ENCODE measurements around the gene CHST15.

CHST15 gene

DNA sequence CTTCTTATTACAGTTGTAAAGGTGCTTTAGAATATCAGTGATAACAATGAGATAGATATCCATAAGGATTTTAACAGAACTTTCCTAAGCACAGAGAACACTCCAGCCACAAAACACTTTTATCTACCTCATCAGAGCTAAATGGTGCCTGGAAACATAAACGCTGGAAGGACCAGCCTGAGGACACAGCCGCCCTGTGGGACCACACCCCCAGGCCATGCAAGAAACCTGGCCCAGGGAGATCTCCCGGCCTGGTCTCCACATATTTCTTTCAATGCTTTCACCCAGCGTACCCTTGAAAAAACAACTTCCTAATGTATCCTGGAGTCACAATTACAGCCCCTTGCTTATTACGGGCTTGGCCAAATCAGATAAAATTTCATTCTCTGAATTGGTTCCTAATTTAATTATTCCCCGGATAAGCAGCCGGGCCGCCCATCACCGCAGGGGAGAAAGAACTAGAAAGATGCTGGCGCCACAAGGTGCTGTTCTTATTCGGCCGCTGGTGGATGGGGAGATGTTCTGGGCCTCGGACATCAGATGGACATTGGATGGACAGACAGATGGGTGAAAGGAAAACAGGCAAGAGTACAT lies 11.8 kb downstream of the CHST15 start:
- DNase-seq (ENCODE audit: low read depth in 1 of 2, low spot score in 1 of 2), result no peak
- Histone ChIP-seq H3K27ac (replicated peaks) (no peak overlapping the region), H3K4me3 (replicated peaks; ENCODE audit: insufficient read depth, low read length) (no peak overlapping the region), H3K27me3 (ENCODE audit: insufficient read depth, poor library complexity, severe bottlenecking) (peaks cover 13% of the 10 kb centered on the region)
- TF ChIP-seq POLR2AphosphoS5 (IDR thresholded peaks at IDR 0.05; ENCODE audit: low read depth) (no peak), REST (IDR thresholded peaks at IDR 0.05; ENCODE audit: insufficient replicate concordance, low read depth) (no peak), SPI1 (IDR thresholded peaks at IDR 0.05; ENCODE audit: borderline replicate concordance, low read depth) (no peak), GABPA (IDR thresholded peaks at IDR 0.05; ENCODE audit: low read depth) (no peak)
- TF ChIP-seq, protein P1, sequence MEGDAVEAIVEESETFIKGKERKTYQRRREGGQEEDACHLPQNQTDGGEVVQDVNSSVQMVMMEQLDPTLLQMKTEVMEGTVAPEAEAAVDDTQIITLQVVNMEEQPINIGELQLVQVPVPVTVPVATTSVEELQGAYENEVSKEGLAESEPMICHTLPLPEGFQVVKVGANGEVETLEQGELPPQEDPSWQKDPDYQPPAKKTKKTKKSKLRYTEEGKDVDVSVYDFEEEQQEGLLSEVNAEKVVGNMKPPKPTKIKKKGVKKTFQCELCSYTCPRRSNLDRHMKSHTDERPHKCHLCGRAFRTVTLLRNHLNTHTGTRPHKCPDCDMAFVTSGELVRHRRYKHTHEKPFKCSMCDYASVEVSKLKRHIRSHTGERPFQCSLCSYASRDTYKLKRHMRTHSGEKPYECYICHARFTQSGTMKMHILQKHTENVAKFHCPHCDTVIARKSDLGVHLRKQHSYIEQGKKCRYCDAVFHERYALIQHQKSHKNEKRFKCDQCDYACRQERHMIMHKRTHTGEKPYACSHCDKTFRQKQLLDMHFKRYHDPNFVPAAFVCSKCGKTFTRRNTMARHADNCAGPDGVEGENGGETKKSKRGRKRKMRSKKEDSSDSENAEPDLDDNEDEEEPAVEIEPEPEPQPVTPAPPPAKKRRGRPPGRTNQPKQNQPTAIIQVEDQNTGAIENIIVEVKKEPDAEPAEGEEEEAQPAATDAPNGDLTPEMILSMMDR (IDR thresholded peaks at IDR 0.05; ENCODE audit: insufficient read depth, low read length), result no peak

- DNase-seq (ENCODE audit: low read depth in 1 of 2, low spot score in 1 of 2), result no peak
- no peak overlapping the region for H3K27ac ChIP-seq (replicated peaks)
- no peak overlapping the region for H3K4me3 ChIP-seq (replicated peaks; ENCODE audit: insufficient read depth, low read length)
- TF ChIP-seq, protein P1 (IDR thresholded peaks at IDR 0.05; ENCODE audit: insufficient read depth, low read length), result no peak
- no peak for TF ChIP-seq GABPA (IDR thresholded peaks at IDR 0.05; ENCODE audit: low read depth)
- TF ChIP-seq POLR2AphosphoS5 (IDR thresholded peaks at IDR 0.05; ENCODE audit: low read depth), result no peak
- TF ChIP-seq SPI1 (IDR thresholded peaks at IDR 0.05; ENCODE audit: borderline replicate concordance, low read depth), result no peak
- no peak for TF ChIP-seq REST (IDR thresholded peaks at IDR 0.05; ENCODE audit: insufficient replicate concordance, low read depth)
- peaks cover 3% of the 10 kb centered on the region for H3K27me3 ChIP-seq (ENCODE audit: insufficient read depth, poor library complexity, severe bottlenecking)
These were observed 13.5 kb downstream of the CHST15 start for GRCh38 chr10:124079864-124080263.

DNA sequence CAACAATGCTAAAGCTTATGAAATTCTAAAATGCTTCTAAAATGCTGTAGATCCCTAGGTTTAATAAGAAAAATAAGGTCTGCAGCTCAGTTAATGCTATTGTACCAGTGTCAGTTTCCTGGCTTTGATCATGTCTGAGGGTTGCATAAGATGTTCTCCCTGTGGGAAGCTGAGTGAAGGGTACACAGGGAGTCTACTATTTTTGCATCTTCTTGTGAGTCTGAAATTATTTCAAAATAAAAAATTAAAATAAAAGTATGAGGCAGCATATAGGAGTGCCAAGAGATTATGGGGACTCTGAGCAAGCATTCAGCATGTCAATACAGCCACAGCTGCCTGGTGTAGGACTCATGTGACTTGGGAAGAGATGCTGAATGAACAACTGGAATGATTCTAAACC lies 14.7 kb downstream of the CHST15 start:
- no peak overlapping the region for H3K27ac ChIP-seq (replicated peaks)
- no peak for TF ChIP-seq SPI1 (IDR thresholded peaks at IDR 0.05; ENCODE audit: borderline replicate concordance, low read depth)
- TF ChIP-seq POLR2AphosphoS5 (IDR thresholded peaks at IDR 0.05; ENCODE audit: low read depth), result no peak
- TF ChIP-seq, protein P1 (IDR thresholded peaks at IDR 0.05; ENCODE audit: insufficient read depth, low read length), result no peak
- no peak for TF ChIP-seq GABPA (IDR thresholded peaks at IDR 0.05; ENCODE audit: low read depth)
- TF ChIP-seq REST (IDR thresholded peaks at IDR 0.05; ENCODE audit: insufficient replicate concordance, low read depth), result no peak

More for the DNA sequence above, 14.7 kb downstream of the CHST15 start:
- Histone ChIP-seq H3K27me3 (ENCODE audit: insufficient read depth, poor library complexity, severe bottlenecking) (peaks cover 5% of the 10 kb centered on the region), H3K4me3 (replicated peaks; ENCODE audit: insufficient read depth, low read length) (no peak overlapping the region)
- no peak for DNase-seq (ENCODE audit: low read depth in 1 of 2, low spot score in 1 of 2)
